Kidney epithelial cell (primary cell): ENCODE data around the gene PPP5C. TPM values are rescaled to one million over a fixed set of nuclear protein-coding genes. Genes with fewer than 3 reads are reported as not detected.

Source experiments
- DNase-seq: peaks from one replicate; pipeline ENCODE4 v3.0.0-alpha.2; 2010; ENCODE audit warnings: low read depth
- H3K27me3 ChIP-seq: 2 replicates; pipeline ENCODE4 v1.6.0; 2011; ENCODE audit warnings: low read length; ENCODE audit not compliant: control insufficient read depth, insufficient read depth
- H3K36me3 ChIP-seq: 2 replicates; pipeline ENCODE4 v1.5.1; 2011; ENCODE audit warnings: low read length; ENCODE audit not compliant: control insufficient read depth, insufficient read depth
- H3K4me3 ChIP-seq: 2 replicates; pipeline ENCODE4 v1.5.1; 2011; ENCODE audit warnings: low read depth, mild to moderate bottlenecking, control low read depth, low read length
- total RNA-seq: library from RNA; depleted of rRNA; stranded (reverse); fragments of >200 nt; gene quantifications from 2 replicates; pipeline ENCODE4 v1.2.3, GENCODE V29; 2015
- TF ChIP-seq, protein P1 (sequence below): IDR thresholded peaks from 2 replicates; pipeline ENCODE4 v1.5.1; 2011; ENCODE audit warnings: mild to moderate bottlenecking, moderate library complexity, low read length, control low read depth, inconsistent platforms; ENCODE audit not compliant: insufficient read depth, poor library complexity, severe bottlenecking

PPP5C gene
- total RNA-seq = 68.2 and 83.0 TPM in 2 replicates

GRCh38 chr19:46346821-46347571 is at the start of gene PPP5C:
TSS of gene PPP5C (plus strand) at chr19:46347087. CDS start at chr19:46347097, 10 bp downstream.
- TF ChIP-seq, protein P1, sequence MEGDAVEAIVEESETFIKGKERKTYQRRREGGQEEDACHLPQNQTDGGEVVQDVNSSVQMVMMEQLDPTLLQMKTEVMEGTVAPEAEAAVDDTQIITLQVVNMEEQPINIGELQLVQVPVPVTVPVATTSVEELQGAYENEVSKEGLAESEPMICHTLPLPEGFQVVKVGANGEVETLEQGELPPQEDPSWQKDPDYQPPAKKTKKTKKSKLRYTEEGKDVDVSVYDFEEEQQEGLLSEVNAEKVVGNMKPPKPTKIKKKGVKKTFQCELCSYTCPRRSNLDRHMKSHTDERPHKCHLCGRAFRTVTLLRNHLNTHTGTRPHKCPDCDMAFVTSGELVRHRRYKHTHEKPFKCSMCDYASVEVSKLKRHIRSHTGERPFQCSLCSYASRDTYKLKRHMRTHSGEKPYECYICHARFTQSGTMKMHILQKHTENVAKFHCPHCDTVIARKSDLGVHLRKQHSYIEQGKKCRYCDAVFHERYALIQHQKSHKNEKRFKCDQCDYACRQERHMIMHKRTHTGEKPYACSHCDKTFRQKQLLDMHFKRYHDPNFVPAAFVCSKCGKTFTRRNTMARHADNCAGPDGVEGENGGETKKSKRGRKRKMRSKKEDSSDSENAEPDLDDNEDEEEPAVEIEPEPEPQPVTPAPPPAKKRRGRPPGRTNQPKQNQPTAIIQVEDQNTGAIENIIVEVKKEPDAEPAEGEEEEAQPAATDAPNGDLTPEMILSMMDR = peak; percentile 100
- Histone ChIP-seq H3K27me3 (no peaks in the 10 kb centered on the region), H3K4me3 (peak within 1 kb of the TSS; percentile 99), H3K36me3 (no peaks in the 10 kb centered on the region)
- peak; percentile 57 for DNase-seq

- Histone ChIP-seq H3K27me3 (peaks cover 24% of the 10 kb centered on the region), H3K4me3 (no peak overlapping the region), H3K36me3 (no peaks in the 10 kb centered on the region)
- TF ChIP-seq, protein P1 = peak; percentile 17
- no peak for DNase-seq
These were observed 49.0 kb upstream of the PPP5C start for GRCh38 chr19:46297700-46298478.

GRCh38 chr19:46298479-46299003 is 48.3 kb upstream of the PPP5C start:
- DNase-seq = no peak
- Histone ChIP-seq H3K36me3 (no peaks in the 10 kb centered on the region), H3K27me3 (peaks cover 24% of the 10 kb centered on the region), H3K4me3 (no peak overlapping the region)
- TF ChIP-seq, protein P1 = no peak

- DNase-seq = peak; percentile 59
- TF ChIP-seq, protein P1 = no peak
These were observed 47.8 kb upstream of the PPP5C start for GRCh38 chr19:46299004-46299509.

DNA sequence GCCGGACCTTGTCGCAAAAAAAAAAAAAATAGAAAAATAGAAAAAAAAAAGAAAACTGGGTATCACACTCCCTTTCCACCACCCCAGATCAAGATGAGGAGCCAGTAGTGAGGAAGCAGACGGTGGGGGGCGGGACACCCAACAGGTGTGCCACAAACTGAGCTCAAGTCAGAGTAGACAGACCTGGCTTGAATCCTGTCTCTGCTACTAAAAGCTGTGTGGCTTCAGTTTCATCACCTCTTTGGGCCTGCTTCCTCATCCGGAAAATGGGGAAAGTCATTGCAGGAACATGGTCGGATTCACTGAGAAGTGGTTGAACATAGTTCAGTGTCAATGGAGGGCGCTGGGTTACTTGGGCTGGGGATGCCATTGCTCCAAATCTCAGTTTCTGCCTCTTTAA is 47.2 kb upstream of the PPP5C start:
- Histone ChIP-seq H3K4me3 (no peak overlapping the region), H3K36me3 (no peaks in the 10 kb centered on the region), H3K27me3 (peaks cover 24% of the 10 kb centered on the region)
- no peak for DNase-seq
- TF ChIP-seq, protein P1 = no peak

More at GRCh38 chr19:46299004-46299509, 47.8 kb upstream of the PPP5C start:
- no peak overlapping the region for H3K4me3 ChIP-seq
- H3K27me3 ChIP-seq = peaks cover 24% of the 10 kb centered on the region
- H3K36me3 ChIP-seq = no peaks in the 10 kb centered on the region
